CD4-positive, alpha-beta T cell treated with Interleukin-10 for 1 hour (primary cell): ENCODE measurements around the gene APEX2.
A peak's percentile ranks its signal among the peaks of the same experiment; 100 is the strongest.
"Not testable (repeated sequence)": the region's sequence is repeated elsewhere in the genome, so short reads cannot be mapped to it uniquely, and the experiment has no call there.

Experiments used
- DNase-seq: peaks from one replicate; pipeline ENCODE4 v3.0.0-alpha.2; 2020

Gene APEX2

GRCh38 chrX:54999717-55000598, at the start of gene APEX2:
TSS of gene APEX2 (plus strand) at chrX:55000363. CDS start at chrX:55000423, 60 bp downstream.
- peak; percentile 88 for DNase-seq

- DNase-seq = no peak
Measured at GRCh38 chrX:54950730-54951375, 49.3 kb upstream of the APEX2 start.

GRCh38 chrX:54961750-54962149, 38.4 kb upstream of the APEX2 start:
- no peak for DNase-seq

GRCh38 chrX:54964766-54965497, 35.2 kb upstream of the APEX2 start:
- DNase-seq = peak; percentile 15

- no peak for DNase-seq
Measured at GRCh38 chrX:54977387-54977786, 22.8 kb upstream of the APEX2 start.

GRCh38 chrX:54978448-54978847, 21.7 kb upstream of the APEX2 start:
- DNase-seq = no peak

GRCh38 chrX:54979432-54979831, 20.7 kb upstream of the APEX2 start:
- no peak for DNase-seq

- no peak for DNase-seq
Measured at GRCh38 chrX:54980334-54980733, 19.8 kb upstream of the APEX2 start.

- not testable (repeated sequence) for DNase-seq
Measured at GRCh38 chrX:54983306-54983705, 16.9 kb upstream of the APEX2 start.

- no peak for DNase-seq
Measured at GRCh38 chrX:54991706-54992105, 8.5 kb upstream of the APEX2 start.

- no peak for DNase-seq
Measured at GRCh38 chrX:54992911-54993622, 7.1 kb upstream of the APEX2 start.

- DNase-seq = no peak
Measured at GRCh38 chrX:54994099-54994498, 6.1 kb upstream of the APEX2 start, which contains the start of gene PFKFB1. TSS of gene PFKFB1 (minus strand) at chrX:54994188. CDS start at chrX:54994007, 181 bp downstream.

GRCh38 chrX:54994668-54995351, 5.4 kb upstream of the APEX2 start:
- DNase-seq = no peak

- no peak for DNase-seq
Measured at GRCh38 chrX:54995621-54996020, 4.5 kb upstream of the APEX2 start.

- no peak for DNase-seq
Measured at GRCh38 chrX:55004231-55004630, 4.1 kb downstream of the APEX2 start.

GRCh38 chrX:55005256-55005655, 5.1 kb downstream of the APEX2 start:
- no peak for DNase-seq

GRCh38 chrX:55006827-55007621, 6.9 kb downstream of the APEX2 start:
- DNase-seq = no peak

GRCh38 chrX:55007656-55008055, 7.5 kb downstream of the APEX2 start:
- DNase-seq = no peak

- DNase-seq = no peak
Measured at GRCh38 chrX:55008571-55009358, 8.6 kb downstream of the APEX2 start.

GRCh38 chrX:55011294-55011693, 11.1 kb downstream of the APEX2 start:
- DNase-seq = no peak
